Neural cell (in vitro differentiated cells): Measurements from ENCODE around the gene ACAA1.

ENCODE experiments used
- CTCF ChIP-seq: fragments of 450-650 bp; IDR thresholded peaks from 2 replicates; pipeline ENCODE4 v1.5.1; 2014; ENCODE audit warnings: antibody characterized with exemption, mild to moderate bottlenecking, moderate library complexity; ENCODE audit not compliant: poor library complexity, severe bottlenecking
- EZH2 ChIP-seq: fragments of 200-600, 300-800 bp; shearing (Covaris generic), sonication (generic); IDR thresholded peaks from 2 replicates; pipeline ENCODE4 v1.6.1; 2014; ENCODE audit warnings: antibody characterized with exemption, low read length, borderline replicate concordance, mild to moderate bottlenecking; ENCODE audit not compliant: insufficient read depth, poor library complexity, severe bottlenecking
- MXI1 ChIP-seq: fragments of 450-650 bp; conservative IDR thresholded peaks from 2 replicates; pipeline ENCODE4 v1.6.1; 2014; ENCODE audit warnings: antibody characterized with exemption, mild to moderate bottlenecking; ENCODE audit not compliant: poor library complexity, severe bottlenecking
- POLR2AphosphoS5 ChIP-seq: IDR thresholded peaks from 2 replicates; pipeline ENCODE4 v1.6.1; 2012
- REST ChIP-seq: IDR thresholded peaks from 2 replicates; pipeline ENCODE4 v1.6.1; 2012; ENCODE audit warnings: borderline replicate concordance
- SMC3 ChIP-seq: fragments of 450-650 bp; conservative IDR thresholded peaks from 2 replicates; pipeline ENCODE4 v1.6.1; 2014; ENCODE audit warnings: antibody characterized with exemption, mild to moderate bottlenecking, moderate library complexity; ENCODE audit not compliant: poor library complexity

GRCh38 chr3:38133209-38133556 is 3.7 kb downstream of the ACAA1 start:
- TF ChIP-seq POLR2AphosphoS5 = no peak
- TF ChIP-seq CTCF = no peak
- no peak for TF ChIP-seq EZH2
- no peak for TF ChIP-seq REST
- no peak for TF ChIP-seq SMC3
- no peak for TF ChIP-seq MXI1
